Colonic mucosa (tissue), 4 donors: ENCODE measurements around the gene FOXC1. TPM values are rescaled to one million over a fixed set of nuclear protein-coding genes. Genes with fewer than 3 reads are reported as not detected.

Source experiments
- DNase-seq: peaks from one replicate; pipeline ENCODE4 v3.0.0-alpha.2; 2020
- H3K27ac ChIP-seq: fragments of 200-600 bp; one replicate; pipeline ENCODE4 v1.8.0; 2021
- H3K27me3 ChIP-seq: fragments of 200-600 bp; one replicate; pipeline ENCODE4 v1.8.0; 2021
- H3K36me3 ChIP-seq: fragments of 200-600 bp; one replicate; pipeline ENCODE4 v1.8.0; 2021
- H3K4me1 ChIP-seq: fragments of 200-600 bp; one replicate; pipeline ENCODE4 v1.8.0; 2021; ENCODE audit warnings: mild to moderate bottlenecking
- H3K4me3 ChIP-seq: fragments of 200-600 bp; one replicate; pipeline ENCODE4 v1.8.0; 2021
- H3K9ac ChIP-seq, 2 donors: one replicate each; pipeline ENCODE4 v1.7.0; 2013; ENCODE audit warnings: control low read depth in 2 of 2, low read depth in 2 of 2, low read length in 2 of 2
- H3K9me3 ChIP-seq: fragments of 200-600 bp; one replicate; pipeline ENCODE4 v1.8.0; 2021
- intact Hi-C: fragments of 100-400 bp; cut with DNase I; formaldehyde crosslinking; loops from one replicate; pipeline ENCODE4 v1.14.1; 2022
- total RNA-seq, 2 donors: library from RNA; stranded (reverse); fragmentation: NEBNext Ultra II Directional in 1 of 2; extraction: Animal tissue kit (Norgen Biotek cat#: 25700) in 1 of 2; gene quantifications; one replicate each; pipeline ENCODE4 v1.2.1, GENCODE V29; 2021
- TF ChIP-seq, protein P1 (sequence below): fragments of 200-600 bp; IDR thresholded peaks from one replicate; pipeline ENCODE4 v1.8.0; 2022; ENCODE audit warnings: antibody characterized with exemption, mild to moderate bottlenecking
- donor health status: healthy.
- donor health status: DM: no; HTN: no; CAD: no.
- donor health status: DM: no; HTN: no; CAD: no.

Gene FOXC1
- total RNA-seq, 2 donors from 2014 or later, result 0.69 to 1.5 TPM

DNA sequence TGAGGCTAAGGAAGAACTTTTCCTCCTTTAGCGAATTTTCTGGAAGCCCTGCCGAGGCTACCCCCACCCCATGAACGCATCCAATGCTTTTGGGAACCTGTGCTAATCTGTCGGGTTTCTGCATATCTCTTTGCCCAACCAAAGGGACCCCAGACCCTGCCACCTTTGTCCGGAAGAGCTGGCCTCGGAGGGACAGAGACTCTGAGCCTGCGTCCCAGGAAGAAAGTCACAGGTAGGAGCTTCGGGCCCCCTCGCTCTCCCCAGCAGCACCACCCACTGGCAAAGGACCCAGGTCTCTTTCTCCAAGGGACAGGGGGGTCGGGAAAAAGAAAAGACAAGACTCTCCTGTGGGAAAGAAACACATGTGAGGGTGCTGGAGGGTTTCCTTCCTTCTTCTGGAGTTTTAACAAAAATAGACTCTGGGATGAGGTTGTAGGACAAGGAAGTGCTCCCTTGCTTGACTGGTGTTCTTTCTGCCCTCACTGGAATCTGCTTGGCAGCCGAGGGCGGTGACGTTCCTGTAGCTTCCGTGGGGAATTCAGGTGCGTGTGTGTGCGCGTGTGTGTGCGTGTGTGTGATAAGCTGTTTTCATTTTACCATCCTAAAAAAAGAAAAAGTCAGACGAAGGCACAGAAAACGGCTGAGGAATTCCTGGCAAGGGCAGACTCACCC lies 16.3 kb upstream of the FOXC1 start:
- no peaks in the 10 kb centered on the region for H3K4me1 ChIP-seq
- H3K9me3 ChIP-seq, result no peaks in the 10 kb centered on the region
- intact Hi-C loops, result no loop called here
- H3K9ac ChIP-seq, result no peak overlapping the region
- no peaks in the 10 kb centered on the region for H3K36me3 ChIP-seq
- H3K27ac ChIP-seq, result no peak overlapping the region
- TF ChIP-seq, protein P1, sequence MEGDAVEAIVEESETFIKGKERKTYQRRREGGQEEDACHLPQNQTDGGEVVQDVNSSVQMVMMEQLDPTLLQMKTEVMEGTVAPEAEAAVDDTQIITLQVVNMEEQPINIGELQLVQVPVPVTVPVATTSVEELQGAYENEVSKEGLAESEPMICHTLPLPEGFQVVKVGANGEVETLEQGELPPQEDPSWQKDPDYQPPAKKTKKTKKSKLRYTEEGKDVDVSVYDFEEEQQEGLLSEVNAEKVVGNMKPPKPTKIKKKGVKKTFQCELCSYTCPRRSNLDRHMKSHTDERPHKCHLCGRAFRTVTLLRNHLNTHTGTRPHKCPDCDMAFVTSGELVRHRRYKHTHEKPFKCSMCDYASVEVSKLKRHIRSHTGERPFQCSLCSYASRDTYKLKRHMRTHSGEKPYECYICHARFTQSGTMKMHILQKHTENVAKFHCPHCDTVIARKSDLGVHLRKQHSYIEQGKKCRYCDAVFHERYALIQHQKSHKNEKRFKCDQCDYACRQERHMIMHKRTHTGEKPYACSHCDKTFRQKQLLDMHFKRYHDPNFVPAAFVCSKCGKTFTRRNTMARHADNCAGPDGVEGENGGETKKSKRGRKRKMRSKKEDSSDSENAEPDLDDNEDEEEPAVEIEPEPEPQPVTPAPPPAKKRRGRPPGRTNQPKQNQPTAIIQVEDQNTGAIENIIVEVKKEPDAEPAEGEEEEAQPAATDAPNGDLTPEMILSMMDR, result no peak
- DNase-seq, result no peak
- H3K27me3 ChIP-seq, result peaks cover 14% of the 10 kb centered on the region
- H3K4me3 ChIP-seq, result no peak overlapping the region

DNA sequence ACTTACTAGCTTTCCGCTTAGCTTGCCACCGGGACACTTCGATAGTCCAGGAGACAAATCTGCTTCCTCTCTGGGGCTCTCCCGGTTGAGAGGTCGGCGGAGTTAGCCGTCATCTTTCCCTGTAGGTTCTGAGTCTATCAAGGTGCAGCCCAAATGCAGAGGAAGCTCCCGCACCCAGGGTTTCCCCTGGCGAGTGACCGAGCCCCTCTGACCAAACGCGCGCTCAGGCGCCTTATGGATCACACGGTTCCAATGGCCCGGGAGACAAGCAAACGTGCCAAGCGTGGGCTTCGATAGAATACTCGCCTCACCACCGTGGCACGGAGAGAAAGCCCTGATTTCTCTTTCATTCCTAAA lies 15.8 kb upstream of the FOXC1 start:
- Histone ChIP-seq H3K36me3 (no peaks in the 10 kb centered on the region), H3K9ac (no peak overlapping the region), H3K27me3 (peaks cover 14% of the 10 kb centered on the region), H3K27ac (no peak overlapping the region), H3K4me1 (no peaks in the 10 kb centered on the region), H3K9me3 (no peaks in the 10 kb centered on the region), H3K4me3 (no peak overlapping the region)
- TF ChIP-seq, protein P1, result no peak
- intact Hi-C loops, result no loop called here
- no peak for DNase-seq

DNA sequence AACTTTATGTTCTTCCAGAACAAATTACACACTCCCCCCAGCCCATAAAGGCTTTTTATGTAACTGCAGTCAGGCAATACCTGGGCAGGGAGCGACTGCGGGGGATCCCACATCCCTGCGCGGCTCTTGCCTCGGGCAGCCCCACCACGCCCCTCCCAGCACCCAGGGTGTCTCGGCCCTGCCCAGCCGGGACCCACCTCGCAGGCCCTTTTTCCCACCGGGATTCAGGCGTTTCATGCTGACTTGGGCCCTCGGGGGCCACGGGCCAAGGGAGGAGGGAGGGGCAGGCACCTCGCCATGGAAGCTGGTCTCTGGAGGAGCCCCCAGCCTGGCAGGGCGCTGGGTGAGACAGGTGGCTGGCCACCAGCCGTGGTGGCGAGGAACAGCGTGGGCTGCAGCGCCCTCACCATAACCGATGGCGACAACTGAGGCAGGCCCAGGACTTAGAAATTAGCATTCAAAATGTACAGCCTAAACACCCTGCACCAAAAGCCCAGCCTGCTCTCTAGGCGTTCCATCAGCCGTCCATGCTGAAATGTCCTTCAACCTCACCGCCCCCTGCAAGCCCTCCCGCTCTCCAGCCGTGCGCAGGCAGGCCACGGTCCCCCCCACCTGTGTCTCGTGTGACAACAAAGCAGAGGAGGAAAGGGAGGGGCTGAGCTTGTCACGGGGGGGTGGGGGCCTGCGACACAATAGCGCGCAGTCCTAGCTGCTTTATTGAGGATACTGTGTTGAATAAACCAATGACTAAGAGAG lies 15.1 kb upstream of the FOXC1 start:
- no peak for DNase-seq
- H3K4me1 ChIP-seq, result no peaks in the 10 kb centered on the region
- intact Hi-C loops, result loop anchor here (5.0 kb wide), 3 partner anchors 853 to 1153 kb away; no protein-coding TSS in a partner anchor
- H3K9ac ChIP-seq, result no peak overlapping the region
- no peak overlapping the region for H3K4me3 ChIP-seq
- TF ChIP-seq, protein P1, result no peak
- H3K9me3 ChIP-seq, result no peaks in the 10 kb centered on the region
- no peak overlapping the region for H3K27ac ChIP-seq
- peaks cover 18% of the 10 kb centered on the region for H3K27me3 ChIP-seq
- no peaks in the 10 kb centered on the region for H3K36me3 ChIP-seq

GRCh38 chr6:1595271-1596087 lies 14.2 kb upstream of the FOXC1 start:
- H3K9ac ChIP-seq, result no peak overlapping the region
- no peak overlapping the region for H3K4me3 ChIP-seq
- H3K36me3 ChIP-seq, result no peaks in the 10 kb centered on the region
- no peak for DNase-seq
- intact Hi-C loops, result loop anchor here (5.0 kb wide), 3 partner anchors 852 to 1152 kb away; no protein-coding TSS in a partner anchor
- H3K27me3 ChIP-seq, result peaks cover 22% of the 10 kb centered on the region
- H3K27ac ChIP-seq, result no peak overlapping the region
- H3K4me1 ChIP-seq, result no peaks in the 10 kb centered on the region
- no peaks in the 10 kb centered on the region for H3K9me3 ChIP-seq
- TF ChIP-seq, protein P1, result no peak

GRCh38 chr6:1596088-1596852 lies 13.4 kb upstream of the FOXC1 start:
- no peaks in the 10 kb centered on the region for H3K36me3 ChIP-seq
- intact Hi-C loops, result loop anchor here (5.0 kb wide), 3 partner anchors 851 to 1151 kb away; no protein-coding TSS in a partner anchor
- H3K9ac ChIP-seq, result no peak overlapping the region
- TF ChIP-seq, protein P1, result peak; percentile 83
- DNase-seq, result peak; percentile 56
- H3K4me3 ChIP-seq, result no peak overlapping the region
- no peaks in the 10 kb centered on the region for H3K4me1 ChIP-seq
- H3K27ac ChIP-seq, result no peak overlapping the region
- H3K9me3 ChIP-seq, result no peaks in the 10 kb centered on the region
- H3K27me3 ChIP-seq, result peaks cover 29% of the 10 kb centered on the region
